ELF-1 (cell line): Measurements from ENCODE around the gene MEAF6.
A peak's percentile ranks its signal among the peaks of the same experiment; 100 is the strongest.

ENCODE experiments used
- DNase-seq: peaks from one replicate; pipeline ENCODE4 v3.0.0-alpha.2; 2016; ENCODE audit warnings: low read depth, low spot score

Gene MEAF6

DNA sequence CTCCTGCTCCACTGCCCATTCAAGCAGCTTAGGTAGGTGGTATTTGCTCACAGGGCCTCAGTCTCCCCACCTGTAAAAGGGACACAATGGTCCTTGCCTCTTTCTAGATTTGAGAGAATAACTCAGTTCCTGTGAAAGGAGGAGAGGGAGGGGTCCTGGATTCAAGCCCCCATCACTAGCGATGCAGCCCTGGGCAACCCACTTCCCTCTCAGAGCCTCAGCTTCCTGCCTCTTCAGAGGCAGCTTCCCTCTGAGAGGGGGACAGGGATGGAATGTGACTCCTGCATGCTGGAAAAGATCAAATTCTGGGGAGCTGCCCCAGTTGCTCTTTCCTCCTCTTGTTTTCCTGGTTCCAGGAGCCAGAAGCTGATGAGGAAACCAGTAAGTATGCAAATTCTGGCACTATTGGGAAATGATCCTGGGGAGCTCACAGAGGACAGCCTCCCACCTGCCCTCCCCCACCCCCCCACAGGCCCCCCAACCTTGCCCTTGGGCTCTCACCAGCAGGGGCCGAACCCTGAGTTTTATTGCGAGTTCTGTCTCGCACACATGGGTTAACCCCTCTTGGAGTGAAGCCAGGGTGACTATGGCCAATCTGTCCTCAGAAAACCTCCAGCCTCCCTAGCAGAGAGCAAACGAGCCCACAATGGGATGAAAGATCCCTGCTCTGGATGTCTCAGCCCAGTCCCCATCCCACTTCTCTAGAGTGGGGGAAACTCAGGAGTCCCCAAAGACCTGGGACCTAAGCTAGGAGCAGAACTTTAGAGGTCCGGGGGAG is 28.5 kb downstream of the MEAF6 start:
- no peak for DNase-seq

DNA sequence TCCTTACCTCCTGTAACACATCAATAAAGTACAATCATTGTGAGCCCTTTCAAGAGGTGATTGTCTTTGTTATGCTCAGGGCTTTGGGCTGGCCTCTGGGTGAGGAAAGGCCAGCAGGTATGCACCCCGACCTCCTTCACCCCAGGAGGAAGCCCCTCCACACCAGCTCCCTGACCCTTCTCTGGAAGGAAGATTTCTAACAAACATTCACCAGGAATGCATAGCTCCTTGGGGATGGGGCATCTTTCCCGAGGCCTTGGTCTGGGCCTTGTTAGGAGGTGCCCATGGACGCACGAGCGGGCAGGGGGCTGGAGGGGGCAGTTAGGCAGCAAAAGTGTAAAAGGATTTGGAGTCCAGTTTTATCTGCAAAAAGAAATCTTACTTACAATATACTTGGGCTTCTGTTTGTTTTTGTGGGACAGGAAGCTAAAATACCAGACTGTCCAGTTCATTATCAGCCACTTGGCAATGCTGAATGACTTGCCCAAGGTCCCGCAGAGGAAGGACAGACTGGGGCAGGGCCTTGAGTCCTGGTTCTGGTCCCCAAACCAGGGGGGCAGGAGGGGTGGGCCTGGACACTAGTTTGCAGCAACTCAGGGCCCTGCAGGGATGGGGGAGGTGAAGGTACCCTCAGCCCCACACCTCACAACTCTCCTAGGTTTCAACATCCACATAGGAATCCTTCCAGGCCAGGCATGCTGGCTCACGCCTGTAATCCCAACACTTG is 30.1 kb downstream of the MEAF6 start:
- DNase-seq = no peak

GRCh38 chr1:37483785-37484184 is 30.8 kb downstream of the MEAF6 start:
- no peak for DNase-seq

DNA sequence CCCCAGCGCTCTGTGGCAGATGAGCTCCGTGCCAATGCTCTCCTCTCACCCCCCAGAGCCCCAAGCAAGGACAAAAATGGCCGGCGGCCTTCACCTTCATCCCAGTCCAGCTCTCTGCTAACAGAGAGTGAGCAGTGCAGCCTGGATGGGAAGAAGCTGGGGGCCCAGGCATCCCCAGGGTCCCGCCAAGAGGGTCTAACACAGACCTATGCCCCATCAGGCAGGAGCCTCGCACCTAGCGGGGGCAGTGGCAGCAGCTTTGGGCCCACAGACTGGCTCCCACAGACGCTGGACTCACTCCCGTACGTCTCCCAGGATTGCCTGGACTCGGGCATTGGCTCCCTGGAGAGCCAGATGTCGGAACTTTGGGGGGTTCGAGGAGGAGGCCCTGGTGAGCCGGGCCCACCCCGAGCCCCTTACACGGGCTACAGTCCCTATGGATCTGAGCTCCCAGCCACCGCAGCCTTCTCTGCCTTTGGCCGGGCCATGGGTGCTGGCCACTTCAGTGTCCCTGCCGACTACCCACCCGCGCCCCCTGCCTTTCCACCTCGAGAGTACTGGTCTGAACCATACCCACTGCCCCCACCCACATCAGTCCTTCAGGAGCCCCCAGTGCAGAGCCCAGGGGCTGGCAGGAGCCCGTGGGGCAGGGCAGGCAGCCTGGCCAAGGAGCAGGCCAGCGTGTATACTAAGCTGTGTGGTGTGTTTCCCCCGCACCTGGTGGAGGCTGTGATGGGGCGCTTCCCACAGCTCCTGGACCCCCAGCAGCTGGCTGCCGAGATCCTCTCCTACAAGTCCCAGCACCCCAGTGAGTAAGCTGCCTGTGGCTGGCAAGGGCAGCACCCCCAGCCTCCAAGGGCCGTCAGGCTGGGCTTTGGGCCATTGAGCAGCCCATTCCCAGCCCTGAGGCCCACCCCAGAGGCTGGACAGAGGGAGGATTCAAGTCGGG is 31.5 kb downstream of the MEAF6 start:
- DNase-seq = no peak

DNA sequence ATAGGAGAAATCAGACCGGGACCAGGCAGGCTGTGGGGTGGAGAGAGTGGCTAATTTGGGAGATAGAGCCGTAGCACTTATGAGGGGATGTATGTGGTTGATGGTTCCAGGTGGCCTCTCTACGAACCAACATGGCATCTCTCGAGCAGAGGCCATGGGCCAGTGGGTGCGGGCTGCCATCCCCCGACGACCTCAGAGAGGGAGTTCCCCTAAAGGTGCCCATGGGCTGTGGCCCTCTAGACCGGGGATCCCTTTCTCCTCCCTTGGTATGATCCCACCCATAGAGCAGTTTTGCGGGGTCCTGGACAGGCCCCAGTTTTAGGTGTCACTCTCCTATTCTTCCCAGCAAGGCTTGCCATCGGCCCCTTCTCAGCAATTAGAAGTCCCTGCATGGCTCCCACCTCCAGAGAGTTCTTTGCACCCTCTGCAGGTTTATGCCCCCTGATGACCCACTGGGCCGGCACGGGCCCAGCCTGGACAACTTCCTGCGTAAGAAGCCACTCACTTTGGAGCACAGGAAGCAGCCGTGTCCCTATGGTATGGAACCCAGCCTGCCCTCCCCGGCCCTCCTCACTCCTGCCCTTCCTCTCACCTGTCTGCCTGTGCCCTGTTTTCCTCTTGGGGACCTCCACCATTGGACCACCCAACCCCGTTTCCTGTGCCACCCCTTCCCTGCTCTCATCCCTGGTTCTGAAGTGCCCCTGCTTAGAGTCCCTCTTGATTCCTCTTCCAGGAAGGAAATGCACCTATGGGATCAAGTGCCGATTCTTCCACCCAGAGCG is 32.4 kb downstream of the MEAF6 start:
- no peak for DNase-seq

GRCh38 chr1:37481289-37482003 is 33.1 kb downstream of the MEAF6 start:
- DNase-seq = no peak

DNA sequence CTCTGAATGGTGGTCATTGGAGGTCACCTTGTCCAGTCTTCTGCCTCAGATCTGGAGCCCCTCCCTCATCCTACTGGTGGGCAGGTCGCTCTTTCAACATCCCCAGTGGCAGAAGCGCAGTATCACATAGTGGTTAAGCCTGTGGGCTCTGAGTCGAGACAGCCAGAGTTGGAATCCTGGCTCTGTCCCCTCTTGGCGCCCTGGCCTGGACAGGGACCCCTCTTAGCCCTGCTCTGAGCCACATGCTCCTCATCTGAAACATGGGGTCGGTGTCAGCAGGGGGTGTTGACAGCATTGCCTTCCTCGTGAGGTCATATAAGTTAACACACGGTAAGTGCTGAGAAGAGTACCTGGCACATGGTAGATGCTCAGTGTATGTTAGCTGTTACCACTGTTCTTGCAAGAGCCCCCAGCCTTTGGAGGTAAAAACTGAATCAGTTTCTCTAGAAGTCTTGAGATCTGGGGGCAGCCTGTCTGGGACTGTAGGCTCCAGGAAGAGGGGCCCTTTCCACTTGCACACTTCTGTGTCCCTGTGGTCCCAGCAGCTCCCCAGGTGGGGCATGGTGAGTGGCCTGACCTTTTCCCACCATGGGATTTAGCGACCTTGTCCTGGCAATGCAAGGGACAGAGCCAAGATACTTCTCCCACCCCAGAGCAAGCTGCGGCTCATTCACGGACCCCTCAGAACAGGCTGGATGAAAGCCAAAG is 33.8 kb downstream of the MEAF6 start:
- DNase-seq = no peak

- no peak for DNase-seq
These were observed 34.5 kb downstream of the MEAF6 start for GRCh38 chr1:37480125-37480466.

DNA sequence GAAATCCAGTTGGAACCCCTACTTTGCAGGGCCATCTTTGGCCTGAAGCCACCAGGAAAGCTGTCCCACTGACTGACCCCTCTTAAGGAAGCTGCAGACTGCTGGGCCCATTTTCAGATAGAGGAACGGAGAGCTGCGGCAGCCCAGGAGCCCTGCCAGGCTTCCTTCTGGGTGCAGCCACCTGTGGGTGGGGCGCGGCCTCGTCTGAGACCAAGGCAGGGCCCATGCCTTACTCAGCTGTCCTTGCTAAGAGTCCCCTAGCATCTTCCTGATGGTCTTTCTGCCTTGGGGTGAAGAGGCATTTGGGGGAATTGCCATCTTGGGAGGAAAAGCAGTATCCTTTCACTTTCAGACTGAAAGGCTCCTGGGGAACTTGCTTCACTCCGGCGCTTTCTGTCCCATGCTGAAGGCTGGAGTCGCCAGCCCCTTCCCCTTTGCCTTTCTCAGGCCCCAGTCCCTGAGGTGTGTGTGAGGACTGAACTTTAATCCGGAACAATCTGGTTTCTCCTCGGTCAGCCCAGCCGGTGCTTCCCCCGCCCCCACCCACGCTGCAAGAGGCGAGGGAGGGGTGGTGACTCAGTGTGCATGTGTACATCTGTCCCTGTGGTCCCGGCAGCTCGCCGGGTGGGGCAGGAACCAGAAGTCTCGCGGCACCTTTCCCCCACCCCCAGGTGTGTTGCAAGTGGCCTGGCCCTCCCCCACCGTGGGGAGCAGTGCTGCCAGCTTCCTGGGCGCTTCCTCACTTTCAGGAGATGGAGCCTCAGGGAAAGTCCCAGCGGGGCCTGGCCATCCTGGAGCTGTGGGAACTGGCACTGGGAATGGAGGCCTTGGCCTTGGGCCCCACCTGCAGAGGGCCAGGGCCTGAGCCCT is 35.1 kb downstream of the MEAF6 start:
- peak; percentile 78 for DNase-seq

DNA sequence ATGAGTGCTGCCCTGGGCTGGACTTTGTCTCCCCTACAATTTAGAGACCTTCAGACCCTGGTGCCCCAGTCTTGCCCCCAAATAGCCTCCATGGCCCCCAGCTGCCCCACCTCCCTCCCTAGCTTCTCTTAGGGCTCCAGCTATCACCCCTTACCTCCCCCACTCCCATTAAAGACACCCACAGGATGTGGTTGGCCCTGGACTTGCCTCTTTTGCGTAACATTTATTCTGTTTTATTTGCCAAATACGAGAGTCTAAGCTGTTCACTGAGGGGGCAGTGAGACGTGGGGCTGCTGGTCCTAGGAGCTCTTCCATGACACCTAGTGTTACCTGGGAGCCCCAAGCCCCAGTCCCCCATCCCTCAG is 35.7 kb downstream of the MEAF6 start:
- no peak for DNase-seq

DNA sequence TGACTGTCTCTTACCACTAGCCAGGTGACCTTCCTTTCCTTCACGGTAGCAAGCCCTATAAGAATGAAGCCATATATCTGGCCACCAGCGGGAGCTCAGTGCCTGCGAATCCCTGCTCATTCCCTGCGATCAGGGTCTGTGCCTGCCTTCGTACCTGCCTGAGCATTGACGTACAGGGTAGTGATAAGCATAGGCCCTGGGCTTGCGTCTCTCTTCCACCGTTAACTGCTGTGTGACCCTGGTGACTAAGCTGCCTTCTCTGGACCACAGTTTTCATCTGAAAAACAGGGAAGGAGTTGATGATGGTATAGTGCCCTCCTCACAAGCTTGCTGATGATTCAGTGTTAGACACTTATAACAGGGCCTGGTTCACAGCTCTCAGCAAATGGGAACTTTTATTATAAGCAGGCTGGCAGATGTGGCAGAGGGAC is 36.1 kb downstream of the MEAF6 start:
- DNase-seq = no peak

DNA sequence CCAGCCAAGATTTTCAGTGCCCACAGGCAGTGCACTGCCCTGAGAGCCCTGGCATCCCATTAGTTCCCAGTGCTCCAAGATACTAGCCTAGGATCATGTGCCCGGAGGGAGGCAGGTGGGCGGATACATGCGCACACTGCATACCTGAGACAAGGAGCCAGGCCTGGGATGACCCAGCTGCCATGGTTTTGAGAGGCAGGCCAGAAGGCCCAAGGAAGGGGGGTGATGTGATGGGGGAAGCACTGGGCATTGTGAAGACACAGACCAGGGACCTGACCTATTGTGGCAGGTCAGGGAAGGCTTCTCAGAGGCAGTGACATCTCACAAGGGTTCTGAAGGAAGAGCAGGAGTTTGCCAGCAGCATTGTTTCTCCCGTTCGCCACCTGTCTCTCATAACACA is 36.6 kb downstream of the MEAF6 start:
- peak; percentile 49 for DNase-seq

DNA sequence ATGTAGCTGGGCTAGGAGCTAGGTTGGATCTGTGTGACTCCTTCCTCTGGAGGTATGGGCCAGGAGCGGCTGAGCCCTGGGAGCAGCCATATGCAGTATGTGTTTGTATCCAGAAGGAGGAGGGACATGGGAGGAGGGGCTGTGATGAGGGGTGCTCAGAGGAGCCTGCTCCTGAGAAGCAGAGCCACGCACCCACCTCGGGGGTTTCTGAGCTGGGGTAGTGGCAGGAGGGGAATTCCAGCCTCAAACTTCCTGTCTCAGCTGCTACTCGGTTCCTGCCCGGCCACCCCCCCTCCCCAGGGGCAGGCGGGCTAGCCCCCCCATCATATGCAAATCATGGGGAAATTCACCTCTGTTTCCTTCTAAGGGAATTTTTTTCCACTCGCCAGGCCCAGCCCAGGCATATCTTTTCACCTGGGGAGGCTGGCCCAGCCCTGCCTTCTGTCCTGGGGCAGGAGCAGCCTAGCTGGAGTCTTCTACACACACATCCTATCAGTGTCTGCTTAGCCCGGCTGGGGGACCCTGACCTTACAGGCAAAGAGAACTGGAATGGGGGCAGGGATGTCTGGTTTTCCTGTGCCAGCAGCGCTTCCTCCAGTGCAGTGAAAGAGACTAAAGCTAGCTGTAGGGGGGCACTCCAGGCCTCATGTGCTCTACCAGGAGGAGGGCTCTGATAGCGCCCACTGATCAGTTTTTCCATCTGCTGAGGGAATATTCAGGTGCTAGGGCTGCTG is 37.2 kb downstream of the MEAF6 start:
- DNase-seq = peak; percentile 88

- DNase-seq = peak; percentile 66
These were observed 37.9 kb downstream of the MEAF6 start for GRCh38 chr1:37476460-37477197.

- peak; percentile 25 for DNase-seq
These were observed 38.5 kb downstream of the MEAF6 start for GRCh38 chr1:37476087-37476452.

- DNase-seq = no peak
These were observed 39.0 kb downstream of the MEAF6 start for GRCh38 chr1:37475380-37476086.

- DNase-seq = peak; percentile 34
These were observed 39.7 kb downstream of the MEAF6 start for GRCh38 chr1:37474697-37475379.
